Stimulated activated CD8-positive, alpha-beta memory T cell treated with anti-CD3 and anti-CD28 coated beads, Interleukin-7, amount 100 ng/mL, for 1 hour (primary cell): ENCODE measurements around the gene RHOBTB3.
A peak's percentile ranks its signal among the peaks of the same experiment; 100 is the strongest.
"Not testable (repeated sequence)": the region's sequence is repeated elsewhere in the genome, so short reads cannot be mapped to it uniquely, and the experiment has no call there.

Source experiments
- DNase-seq, 2 donors: peaks; one replicate each; pipeline ENCODE4 v3.0.0-alpha.2; 2020; ENCODE audit warnings: low read depth in 2 of 2

RHOBTB3 gene

GRCh38 chr5:95730730-95731570 lies at the start of gene RHOBTB3:
TSS of gene RHOBTB3 (plus strand) at chr5:95731336. CDS start at chr5:95731683, 347 bp downstream.
- DNase-seq: peak; percentile 1 to 7

- DNase-seq: no peak
Measured at GRCh38 chr5:95682891-95683290, 48.2 kb upstream of the RHOBTB3 start, which contains the start of gene SPATA9. TSS of gene SPATA9 (minus strand) at chr5:95682991. CDS start at chr5:95682854, 137 bp downstream.

- DNase-seq: no peak
Measured at GRCh38 chr5:95684361-95684760, 46.8 kb upstream of the RHOBTB3 start.

- no peak for DNase-seq
Measured at GRCh38 chr5:95686651-95687050, 44.5 kb upstream of the RHOBTB3 start.

GRCh38 chr5:95689680-95690079 lies 41.5 kb upstream of the RHOBTB3 start:
- no peak for DNase-seq

GRCh38 chr5:95690333-95690732 lies 40.8 kb upstream of the RHOBTB3 start:
- DNase-seq: no peak

- DNase-seq: no peak
Measured at GRCh38 chr5:95697781-95698681, 33.1 kb upstream of the RHOBTB3 start.

GRCh38 chr5:95699337-95699736 lies 31.8 kb upstream of the RHOBTB3 start:
- DNase-seq: no peak

- DNase-seq: no peak
Measured at GRCh38 chr5:95701074-95701473, 30.1 kb upstream of the RHOBTB3 start.

- no peak for DNase-seq
Measured at GRCh38 chr5:95704150-95704549, 27.0 kb upstream of the RHOBTB3 start.

- DNase-seq: not testable (repeated sequence)
Measured at GRCh38 chr5:95706196-95706595, 24.9 kb upstream of the RHOBTB3 start.

GRCh38 chr5:95707055-95707454 lies 24.1 kb upstream of the RHOBTB3 start:
- DNase-seq: no peak

GRCh38 chr5:95707534-95708188 lies 23.5 kb upstream of the RHOBTB3 start:
- not testable (repeated sequence) for DNase-seq

- DNase-seq: no peak
Measured at GRCh38 chr5:95708876-95709275, 22.3 kb upstream of the RHOBTB3 start.

- no peak for DNase-seq
Measured at GRCh38 chr5:95709967-95710650, 21.0 kb upstream of the RHOBTB3 start.

GRCh38 chr5:95710651-95711500 lies 20.3 kb upstream of the RHOBTB3 start:
- not testable (repeated sequence) for DNase-seq

- no peak for DNase-seq
Measured at GRCh38 chr5:95711501-95712346, 19.4 kb upstream of the RHOBTB3 start.

GRCh38 chr5:95712347-95712958 lies 18.7 kb upstream of the RHOBTB3 start:
- DNase-seq: no peak

GRCh38 chr5:95713246-95713645 lies 17.9 kb upstream of the RHOBTB3 start:
- DNase-seq: not testable (repeated sequence)
